HG02610 (cell line): ENCODE measurements around the gene UGT2B28.
"Not testable (repeated sequence)": the region's sequence is repeated elsewhere in the genome, so short reads cannot be mapped to it uniquely, and the experiment has no call there.

Experiments
- ATAC-seq: cut with Tn5 transposase; IDR thresholded peaks from one replicate; pipeline ENCODE4 v1.9.1; 2021; ENCODE audit warnings: mild to moderate bottlenecking, moderate library complexity; ENCODE audit not compliant: unreplicated experiment

UGT2B28 gene

DNA sequence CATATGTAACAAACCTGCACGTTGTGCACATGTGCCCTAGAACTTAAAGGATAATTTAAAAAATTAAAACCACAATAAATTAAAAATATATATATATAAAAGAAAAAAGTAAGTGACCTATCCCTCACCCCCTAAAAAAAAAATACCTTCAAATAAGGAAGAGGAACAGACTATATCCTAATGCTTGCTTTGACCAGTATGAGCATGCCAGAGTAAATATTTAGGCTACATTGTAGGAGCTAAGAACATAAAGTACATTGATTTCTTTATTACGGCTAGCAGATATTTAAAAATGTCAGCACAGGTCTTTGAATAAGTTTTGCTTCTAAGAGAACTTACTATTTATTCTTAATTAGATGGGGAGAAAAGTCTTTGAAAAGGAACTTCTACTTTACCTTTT, 62.8 kb downstream of the UGT2B28 start:
- not testable (repeated sequence) for ATAC-seq

GRCh38 chr4:69343558-69344420, 63.5 kb downstream of the UGT2B28 start:
- not testable (repeated sequence) for ATAC-seq
